ENCODE data around the gene COMP. TPM values are rescaled to one million over a fixed set of nuclear protein-coding genes. Genes with fewer than 3 reads are reported as not detected.

The COMP gene
- total and polyA plus RNA-seq, 10 donors: 0.04 to 1.0 (median 0.13) TPM; not detected in 7

GRCh38 chr19:18738961-18739690 is 52.0 kb downstream of the COMP start:
- intact Hi-C loops (cut with DNase I; ENCODE audit: low total_unique reads): no loop called here
- Histone ChIP-seq H3K9me3 (no peaks in the 10 kb centered on the region), H3K4me3 (no peak overlapping the region), H3K27ac (no peak overlapping the region), H3K36me3 (peaks cover 0 to 18% (median 0%) of the 10 kb centered on the region in 6 donors), H3K4me1 (peaks cover 0 to 20% (median 0%) of the 10 kb centered on the region in 6 donors), H3K27me3 (replicated peaks in 1 of 7) (no peaks in the 10 kb centered on the region)
- TF ChIP-seq POLR2A (IDR thresholded peaks at IDR 0.05) (no peak), POLR2AphosphoS5 (IDR thresholded peaks at IDR 0.05) (no peak)
- TF ChIP-seq, protein P1, sequence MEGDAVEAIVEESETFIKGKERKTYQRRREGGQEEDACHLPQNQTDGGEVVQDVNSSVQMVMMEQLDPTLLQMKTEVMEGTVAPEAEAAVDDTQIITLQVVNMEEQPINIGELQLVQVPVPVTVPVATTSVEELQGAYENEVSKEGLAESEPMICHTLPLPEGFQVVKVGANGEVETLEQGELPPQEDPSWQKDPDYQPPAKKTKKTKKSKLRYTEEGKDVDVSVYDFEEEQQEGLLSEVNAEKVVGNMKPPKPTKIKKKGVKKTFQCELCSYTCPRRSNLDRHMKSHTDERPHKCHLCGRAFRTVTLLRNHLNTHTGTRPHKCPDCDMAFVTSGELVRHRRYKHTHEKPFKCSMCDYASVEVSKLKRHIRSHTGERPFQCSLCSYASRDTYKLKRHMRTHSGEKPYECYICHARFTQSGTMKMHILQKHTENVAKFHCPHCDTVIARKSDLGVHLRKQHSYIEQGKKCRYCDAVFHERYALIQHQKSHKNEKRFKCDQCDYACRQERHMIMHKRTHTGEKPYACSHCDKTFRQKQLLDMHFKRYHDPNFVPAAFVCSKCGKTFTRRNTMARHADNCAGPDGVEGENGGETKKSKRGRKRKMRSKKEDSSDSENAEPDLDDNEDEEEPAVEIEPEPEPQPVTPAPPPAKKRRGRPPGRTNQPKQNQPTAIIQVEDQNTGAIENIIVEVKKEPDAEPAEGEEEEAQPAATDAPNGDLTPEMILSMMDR (IDR thresholded peaks at IDR 0.05 in 8 of 11, conservative IDR thresholded peaks at IDR 0.05 in 3 of 11): no peak
- 92 to 98% (median 95%) methylated on average over 19 to 20 of the region's 20 CpGs for WGBS, 5 donors
- DNase-seq: no peak

GRCh38 chr19:18737954-18738351 is 53.2 kb downstream of the COMP start:
- Histone ChIP-seq H3K4me3 (no peak overlapping the region), H3K9me3 (no peaks in the 10 kb centered on the region), H3K27ac (no peak overlapping the region), H3K4me1 (peaks cover 0 to 15% (median 0%) of the 10 kb centered on the region in 6 donors), H3K36me3 (peaks cover 0 to 6% (median 0%) of the 10 kb centered on the region in 6 donors), H3K27me3 (replicated peaks in 1 of 7) (no peaks in the 10 kb centered on the region)
- 78 to 94% (median 92%) methylated on average over 1 of the region's 1 CpG for WGBS, 5 donors
- no peak for DNase-seq
- TF ChIP-seq POLR2A (IDR thresholded peaks at IDR 0.05) (no peak), POLR2AphosphoS5 (IDR thresholded peaks at IDR 0.05) (no peak)
- TF ChIP-seq, protein P1 (IDR thresholded peaks at IDR 0.05 in 8 of 11, conservative IDR thresholded peaks at IDR 0.05 in 3 of 11): no peak
- intact Hi-C loops (cut with DNase I; ENCODE audit: low total_unique reads): no loop called here

DNA sequence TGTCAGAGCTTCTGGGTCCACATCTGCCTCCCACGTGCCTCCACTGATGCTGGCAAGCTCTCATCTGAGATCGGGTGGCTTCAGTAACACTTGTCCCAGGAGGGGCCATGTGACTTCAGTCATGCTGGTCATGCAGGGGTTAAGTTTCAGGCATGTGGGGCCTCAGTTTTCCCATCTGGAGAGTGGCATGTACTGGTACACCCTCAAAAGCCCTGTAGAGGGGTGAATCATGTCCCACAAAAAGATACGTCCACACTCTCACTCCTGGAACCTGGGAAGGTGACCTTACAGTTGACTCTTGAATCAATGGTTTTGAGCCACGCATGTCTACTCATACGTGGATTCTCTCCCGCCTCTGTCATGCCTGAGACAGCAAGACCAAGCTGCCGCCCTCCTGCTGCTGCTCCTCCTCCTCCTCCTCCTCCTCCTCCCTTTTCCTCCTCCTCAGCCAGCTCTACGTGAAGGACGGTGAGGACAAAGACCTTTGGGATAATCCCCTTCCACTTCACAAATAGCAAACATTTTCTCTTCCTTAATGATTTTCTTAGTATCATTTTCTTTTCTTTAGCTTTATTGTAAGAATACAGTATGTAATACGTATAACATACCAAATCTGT is 53.7 kb downstream of the COMP start:
- Histone ChIP-seq H3K9me3 (no peaks in the 10 kb centered on the region), H3K27me3 (replicated peaks in 1 of 7) (no peaks in the 10 kb centered on the region), H3K4me1 (peaks cover 0 to 10% (median 0%) of the 10 kb centered on the region in 6 donors), H3K27ac (no peak overlapping the region), H3K36me3 (peaks cover 0 to 1% (median 0%) of the 10 kb centered on the region in 6 donors), H3K4me3 (no peak overlapping the region)
- intact Hi-C loops (cut with DNase I; ENCODE audit: low total_unique reads): no loop called here
- TF ChIP-seq POLR2A (IDR thresholded peaks at IDR 0.05): no peak
- no peak for TF ChIP-seq POLR2AphosphoS5 (IDR thresholded peaks at IDR 0.05)
- TF ChIP-seq, protein P1 (IDR thresholded peaks at IDR 0.05 in 8 of 11, conservative IDR thresholded peaks at IDR 0.05 in 3 of 11): no peak
- DNase-seq: no peak
- 72 to 80% (median 76%) methylated on average over 10 of the region's 10 CpGs for WGBS, 5 donors
